ENCODE data around the gene POLD2. TPM values are rescaled to one million over a fixed set of nuclear protein-coding genes. Genes with fewer than 3 reads are reported as not detected.

POLD2 gene
- total RNA-seq, 1 donor from 2014 or later = 103 TPM

DNA sequence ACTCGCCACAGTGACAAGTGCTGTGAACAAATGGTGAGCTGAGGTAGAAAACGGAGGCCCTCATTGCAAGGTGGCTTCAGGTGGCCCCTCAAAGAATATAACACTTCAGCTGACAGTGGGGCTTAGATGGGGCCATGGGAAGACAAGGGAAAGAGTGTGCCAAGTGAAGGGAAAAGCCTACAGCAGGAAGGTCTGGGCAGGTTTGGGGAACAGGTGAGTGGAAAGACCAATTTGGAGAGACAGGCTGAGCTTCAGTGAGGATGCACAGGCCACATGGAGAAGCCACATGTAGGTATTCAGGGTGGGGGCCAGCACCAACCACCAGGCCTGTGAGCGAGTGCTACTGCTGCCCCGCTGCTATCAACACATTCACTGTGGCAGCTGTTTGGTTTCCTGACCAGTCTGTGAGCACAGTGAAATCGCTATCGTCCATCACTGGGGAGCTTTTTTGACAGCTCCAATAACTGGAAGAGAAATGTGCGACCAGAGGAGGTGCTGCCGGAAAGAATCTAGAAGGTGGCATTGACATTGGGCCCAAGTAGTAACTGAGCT is 3.4 kb downstream of the POLD2 start:
- Histone ChIP-seq H3K36me3 (ENCODE audit: control insufficient read depth, insufficient read depth, low read length) (peaks cover 23% of the 10 kb centered on the region), H3K27me3 (ENCODE audit: control insufficient read depth, insufficient read depth, low read length) (no peaks in the 10 kb centered on the region), H3K4me3 (ENCODE audit: low read depth, low read length) (no peak overlapping the region)
- FAIRE-seq (no peak), DNase-seq (ENCODE audit: low read depth) (no peak)
- TF ChIP-seq, protein P1, sequence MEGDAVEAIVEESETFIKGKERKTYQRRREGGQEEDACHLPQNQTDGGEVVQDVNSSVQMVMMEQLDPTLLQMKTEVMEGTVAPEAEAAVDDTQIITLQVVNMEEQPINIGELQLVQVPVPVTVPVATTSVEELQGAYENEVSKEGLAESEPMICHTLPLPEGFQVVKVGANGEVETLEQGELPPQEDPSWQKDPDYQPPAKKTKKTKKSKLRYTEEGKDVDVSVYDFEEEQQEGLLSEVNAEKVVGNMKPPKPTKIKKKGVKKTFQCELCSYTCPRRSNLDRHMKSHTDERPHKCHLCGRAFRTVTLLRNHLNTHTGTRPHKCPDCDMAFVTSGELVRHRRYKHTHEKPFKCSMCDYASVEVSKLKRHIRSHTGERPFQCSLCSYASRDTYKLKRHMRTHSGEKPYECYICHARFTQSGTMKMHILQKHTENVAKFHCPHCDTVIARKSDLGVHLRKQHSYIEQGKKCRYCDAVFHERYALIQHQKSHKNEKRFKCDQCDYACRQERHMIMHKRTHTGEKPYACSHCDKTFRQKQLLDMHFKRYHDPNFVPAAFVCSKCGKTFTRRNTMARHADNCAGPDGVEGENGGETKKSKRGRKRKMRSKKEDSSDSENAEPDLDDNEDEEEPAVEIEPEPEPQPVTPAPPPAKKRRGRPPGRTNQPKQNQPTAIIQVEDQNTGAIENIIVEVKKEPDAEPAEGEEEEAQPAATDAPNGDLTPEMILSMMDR (IDR thresholded peaks at IDR 0.05; ENCODE audit: insufficient read depth, low read length, severe bottlenecking) = no peak

DNA sequence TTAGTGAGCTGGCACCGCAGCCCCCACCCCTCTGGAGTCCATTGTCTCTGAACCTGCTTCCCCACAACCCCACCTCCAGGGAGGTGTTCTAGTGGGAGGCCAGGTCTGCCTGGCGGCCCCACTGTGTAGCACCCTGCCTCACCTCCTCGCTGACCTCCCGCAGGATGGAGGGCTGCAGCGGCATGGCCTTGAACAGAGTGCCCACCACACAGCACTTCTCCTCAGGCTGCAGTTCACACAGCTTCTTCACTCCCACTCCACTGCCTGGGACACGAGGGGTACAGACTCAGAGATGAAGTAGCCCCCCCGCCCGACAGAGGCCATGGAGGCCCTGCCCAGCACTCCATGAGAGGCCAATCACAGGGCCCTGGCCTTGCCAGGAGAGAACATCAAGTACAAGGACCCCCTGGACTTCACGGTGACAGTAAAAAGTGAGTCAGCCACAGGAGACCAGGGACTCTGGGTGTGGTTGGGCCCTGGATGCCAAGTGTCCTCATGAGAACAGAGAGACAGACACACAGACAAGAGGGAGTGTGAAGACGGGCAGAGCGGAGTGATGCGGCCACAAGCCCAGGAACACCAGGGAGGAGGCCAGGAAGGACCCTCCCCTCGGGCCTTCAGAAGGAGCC is 5.4 kb downstream of the POLD2 start:
- H3K27me3 ChIP-seq (ENCODE audit: control insufficient read depth, insufficient read depth, low read length) = no peaks in the 10 kb centered on the region
- FAIRE-seq (no peak), DNase-seq (ENCODE audit: low read depth) (no peak)
- TF ChIP-seq, protein P1 (IDR thresholded peaks at IDR 0.05; ENCODE audit: insufficient read depth, low read length, severe bottlenecking) = no peak
- peaks cover 24% of the 10 kb centered on the region for H3K36me3 ChIP-seq (ENCODE audit: control insufficient read depth, insufficient read depth, low read length)
- H3K4me3 ChIP-seq (ENCODE audit: low read depth, low read length) = no peak overlapping the region

DNA sequence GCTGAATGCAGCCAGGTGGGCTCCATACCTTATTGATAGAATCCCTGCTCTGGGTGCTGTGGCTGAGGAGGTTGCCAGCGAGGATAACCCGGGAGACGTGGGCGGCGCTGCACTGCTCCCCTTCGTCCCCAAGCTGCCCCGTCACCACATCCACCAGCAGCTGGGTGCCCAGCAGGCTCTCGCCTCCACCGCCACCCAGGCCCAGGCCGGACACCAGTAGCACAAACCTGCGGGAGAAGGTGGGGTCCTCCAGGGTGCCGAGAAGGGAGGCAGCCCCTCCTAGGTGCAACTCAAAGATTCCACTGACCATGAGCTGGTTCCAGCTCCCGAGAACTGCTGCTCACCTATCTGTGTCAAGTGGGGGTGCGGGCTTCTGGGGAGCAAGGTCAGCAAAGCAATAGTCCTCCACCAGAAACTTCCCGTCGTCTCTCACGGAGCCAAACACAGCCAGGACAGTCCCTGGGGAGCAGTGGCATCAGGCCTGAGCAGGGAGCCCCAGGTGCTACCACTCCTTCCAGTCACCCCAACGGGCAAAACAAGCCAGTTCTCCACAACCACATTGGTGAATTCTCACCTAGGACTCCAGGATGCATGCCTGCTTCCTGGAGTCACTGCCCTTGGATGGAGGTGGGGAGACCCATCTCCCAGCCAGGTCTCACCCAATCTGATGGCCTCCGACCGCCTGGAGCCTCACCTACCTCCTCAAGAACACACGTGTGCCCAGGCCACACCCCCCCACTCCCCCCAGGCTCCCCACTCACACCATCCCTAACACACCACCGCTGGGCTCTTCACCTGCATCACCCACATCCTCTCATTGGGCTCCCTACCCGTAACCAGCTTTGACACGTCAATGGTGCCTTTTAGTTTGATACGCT is 6.3 kb downstream of the POLD2 start:
- no peak for DNase-seq (ENCODE audit: low read depth)
- TF ChIP-seq, protein P1 (IDR thresholded peaks at IDR 0.05; ENCODE audit: insufficient read depth, low read length, severe bottlenecking) = no peak
- Histone ChIP-seq H3K36me3 (ENCODE audit: control insufficient read depth, insufficient read depth, low read length) (peaks cover 24% of the 10 kb centered on the region), H3K27me3 (ENCODE audit: control insufficient read depth, insufficient read depth, low read length) (no peaks in the 10 kb centered on the region), H3K4me3 (ENCODE audit: low read depth, low read length) (no peak overlapping the region)
- no peak for FAIRE-seq

DNA sequence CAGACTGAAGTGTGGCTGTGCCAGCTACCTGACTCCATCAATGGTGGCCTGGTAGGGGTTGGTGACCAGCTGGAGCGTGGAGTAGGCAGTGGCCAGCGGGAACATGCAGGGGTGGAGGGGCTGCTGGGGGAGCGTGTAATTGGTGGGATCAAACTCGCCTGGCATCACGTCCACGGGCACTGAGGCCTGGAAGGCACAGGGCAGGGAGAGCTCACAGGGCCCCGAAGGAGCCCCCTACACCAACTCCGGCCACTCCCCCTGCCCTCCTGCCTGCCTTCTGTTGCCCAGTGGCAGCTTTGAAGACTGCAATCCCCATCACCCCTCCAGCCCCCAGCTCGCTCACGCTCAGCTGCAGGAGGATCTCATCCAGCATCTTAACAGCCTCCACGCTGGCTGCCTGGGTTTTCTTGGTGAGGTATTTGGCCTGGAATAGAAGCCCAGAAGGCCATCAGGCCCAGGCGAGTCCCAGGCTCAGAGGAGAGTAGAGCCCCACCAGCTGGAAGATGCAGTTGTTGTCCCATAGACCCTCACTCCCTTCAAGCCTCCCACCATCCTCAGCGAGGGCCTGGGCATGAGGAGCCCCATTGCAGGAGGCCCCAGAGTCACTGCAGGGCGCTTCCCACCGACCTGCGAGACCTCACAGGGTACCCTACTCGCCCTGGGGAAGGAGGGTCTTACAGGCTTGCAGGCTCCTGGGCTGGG is 7.1 kb downstream of the POLD2 start:
- Histone ChIP-seq H3K4me3 (ENCODE audit: low read depth, low read length) (no peak overlapping the region), H3K36me3 (ENCODE audit: control insufficient read depth, insufficient read depth, low read length) (peaks cover 20% of the 10 kb centered on the region), H3K27me3 (ENCODE audit: control insufficient read depth, insufficient read depth, low read length) (no peaks in the 10 kb centered on the region)
- TF ChIP-seq, protein P1 (IDR thresholded peaks at IDR 0.05; ENCODE audit: insufficient read depth, low read length, severe bottlenecking) = no peak
- no peak for DNase-seq (ENCODE audit: low read depth)
- no peak for FAIRE-seq

DNA sequence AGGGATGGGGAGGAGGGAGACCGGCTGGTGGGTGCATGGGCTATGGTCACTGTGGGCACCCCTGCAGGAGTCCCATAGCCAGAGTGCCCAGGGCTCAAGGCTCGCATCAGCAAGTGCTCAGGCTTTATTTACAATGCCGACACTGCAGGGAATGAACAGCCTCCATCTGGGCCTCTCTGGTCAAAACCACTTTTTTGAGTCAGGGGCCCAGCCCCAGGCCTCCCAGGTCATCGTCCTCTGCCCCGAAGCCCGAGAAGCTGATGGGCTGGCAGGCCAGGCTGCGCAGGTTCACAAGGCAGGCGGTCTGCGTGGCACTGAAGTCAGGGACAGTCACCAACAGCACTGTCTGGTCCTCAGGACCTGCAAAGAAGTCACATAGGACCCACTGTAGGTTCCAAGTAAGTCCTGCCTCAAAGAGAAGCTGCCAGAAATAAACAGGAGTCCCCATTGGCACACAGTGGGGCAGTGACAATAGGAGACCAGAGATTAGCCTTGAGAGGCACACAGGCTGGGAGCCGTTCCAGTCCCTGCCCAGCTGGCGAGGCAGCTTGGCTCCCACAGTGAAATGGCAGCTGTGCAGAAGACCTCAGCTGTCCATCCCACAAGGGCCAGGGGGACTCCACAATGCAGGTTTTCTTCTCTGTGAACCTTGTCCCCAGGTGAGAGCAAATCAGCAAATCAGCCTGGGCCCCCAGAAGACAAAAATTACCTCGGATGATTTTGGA is 8.6 kb downstream of the POLD2 start:
- Histone ChIP-seq H3K27me3 (ENCODE audit: control insufficient read depth, insufficient read depth, low read length) (no peaks in the 10 kb centered on the region), H3K4me3 (ENCODE audit: low read depth, low read length) (no peak overlapping the region), H3K36me3 (ENCODE audit: control insufficient read depth, insufficient read depth, low read length) (peaks cover 12% of the 10 kb centered on the region)
- DNase-seq (ENCODE audit: low read depth) (no peak), FAIRE-seq (peak; percentile 13)
- TF ChIP-seq, protein P1 (IDR thresholded peaks at IDR 0.05; ENCODE audit: insufficient read depth, low read length, severe bottlenecking) = no peak

Data from bronchial epithelial cell (primary cell).